ENCODE results near the gene SLC41A2. TPM values are rescaled to one million over a fixed set of nuclear protein-coding genes. Genes with fewer than 3 reads are reported as not detected.

The SLC41A2 gene
- total and polyA plus RNA-seq, 2 donors (not counting 3 experiments of a cell fraction or from before 2014, with no cell fraction given), result 1.7 to 7.5 TPM

- Histone ChIP-seq H3K27me3 (ENCODE audit: control insufficient read depth in 2 of 2, insufficient read depth in 2 of 2, low read length in 2 of 2) (no peaks in the 10 kb centered on the region), H3K79me2 (ENCODE audit: control insufficient read depth, insufficient read depth, low read length) (no peaks in the 10 kb centered on the region), H3K9me3 (replicated peaks; ENCODE audit: control insufficient read depth, insufficient read depth, low read length) (no peaks in the 10 kb centered on the region), H3K4me3 (replicated peaks in 1 of 3; ENCODE audit: insufficient read depth in 1 of 3, low read depth in 1 of 3, low read length in 3 of 3) (no peak overlapping the region), H3K4me1 (ENCODE audit: control insufficient read depth, extremely low read depth, insufficient read depth, low read length) (no peaks in the 10 kb centered on the region), H2AFZ (ENCODE audit: low read depth, low read length) (no peak overlapping the region), H3K4me2 (ENCODE audit: insufficient read depth, low read length) (no peak overlapping the region), H3K27ac (ENCODE audit: insufficient read depth, low read depth, low read length) (no peak overlapping the region), H3K9ac (replicated peaks; ENCODE audit: extremely low read depth, insufficient read depth, low read length) (no peak overlapping the region), H3K36me3 (ENCODE audit: control insufficient read depth in 2 of 2, extremely low read depth in 1 of 2, insufficient read depth in 2 of 2, low read length in 2 of 2) (no peaks in the 10 kb centered on the region), H3K9me1 (replicated peaks; ENCODE audit: control insufficient read depth, extremely low read depth, insufficient read depth, low read length) (no peaks in the 10 kb centered on the region), H4K20me1 (replicated peaks; ENCODE audit: control insufficient read depth, extremely low read depth, insufficient read depth, low read length) (no peaks in the 10 kb centered on the region)
- dilution Hi-C loops (cut with MboI; ENCODE audit: extremely low pct_ligation_motif_present, low sequenced_read_pairs), result no loop called here
- CTCF ChIA-PET, result no interaction called here
- FAIRE-seq (no peak), DNase-seq (ENCODE audit: low read depth, low spot score) (no peak)
- no TSS peak for BruUV-seq (replicated peaks)
- TF ChIP-seq POLR2AphosphoS5 (IDR thresholded peaks at IDR 0.05; ENCODE audit: insufficient read depth, low read depth, low read length) (no peak), JUN (IDR thresholded peaks at IDR 0.05; ENCODE audit: borderline replicate concordance, insufficient read depth, insufficient read length, low read depth) (no peak), MYC (IDR thresholded peaks at IDR 0.05; ENCODE audit: low read depth, low read length) (no peak), EZH2 (IDR thresholded peaks at IDR 0.05; ENCODE audit: borderline replicate concordance, low read depth, low read length, severe bottlenecking) (no peak), FOS (IDR thresholded peaks at IDR 0.05; ENCODE audit: borderline replicate concordance, insufficient read depth, low read length) (no peak), MAX (IDR thresholded peaks at IDR 0.05; ENCODE audit: insufficient read depth, insufficient read length) (no peak), CTCF (IDR thresholded peaks at IDR 0.05; ENCODE audit: extremely low read depth in 1 of 2, insufficient read depth in 1 of 2, low read depth in 1 of 2, low read length in 2 of 2) (no peak), POLR2A (IDR thresholded peaks at IDR 0.05; ENCODE audit: low read depth, low read length) (no peak), GATA2 (IDR thresholded peaks at IDR 0.05; ENCODE audit: insufficient read depth, insufficient read length, low read depth, low read length) (no peak)
- intact Hi-C loops (cut with micrococcal nuclease), result loop anchor here (5.0 kb wide), 1 partner anchor 939 kb away; no protein-coding TSS in a partner anchor
- POLR2A ChIA-PET, result no interaction called here
Measured at GRCh38 chr12:104973250-104973649, 15.2 kb upstream of the SLC41A2 start.

All from endothelial cell of umbilical vein (primary cell).